GM21360 (cell line): ENCODE measurements around the gene GLG1.
"Not testable (repeated sequence)": the region's sequence is repeated elsewhere in the genome, so short reads cannot be mapped to it uniquely, and the experiment has no call there.

Experiments
- ATAC-seq: cut with Tn5 transposase; IDR thresholded peaks from one replicate; pipeline ENCODE4 v1.9.1; 2021; ENCODE audit warnings: mild to moderate bottlenecking, moderate library complexity; ENCODE audit not compliant: unreplicated experiment

The GLG1 gene

DNA sequence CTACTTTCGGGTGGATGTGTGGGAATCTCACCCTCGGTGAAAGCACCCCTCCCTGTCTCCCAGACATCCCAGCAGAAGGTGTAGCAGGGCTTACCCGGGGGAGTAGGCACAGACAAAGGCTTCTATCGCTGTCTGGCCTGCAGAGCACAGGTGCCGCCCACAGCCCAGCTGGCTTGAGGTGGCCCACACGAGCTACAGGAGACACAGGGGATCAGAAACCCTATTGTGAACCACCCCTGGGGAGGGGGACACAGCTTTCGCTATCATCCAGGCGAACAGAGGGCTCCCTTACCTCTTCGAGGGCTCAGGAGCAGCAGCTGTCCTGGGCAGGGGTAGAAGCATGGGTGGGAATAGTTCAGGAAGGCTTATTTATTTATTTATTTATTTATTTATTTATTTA is 193.4 kb downstream of the GLG1 start:
- ATAC-seq = not testable (repeated sequence)

DNA sequence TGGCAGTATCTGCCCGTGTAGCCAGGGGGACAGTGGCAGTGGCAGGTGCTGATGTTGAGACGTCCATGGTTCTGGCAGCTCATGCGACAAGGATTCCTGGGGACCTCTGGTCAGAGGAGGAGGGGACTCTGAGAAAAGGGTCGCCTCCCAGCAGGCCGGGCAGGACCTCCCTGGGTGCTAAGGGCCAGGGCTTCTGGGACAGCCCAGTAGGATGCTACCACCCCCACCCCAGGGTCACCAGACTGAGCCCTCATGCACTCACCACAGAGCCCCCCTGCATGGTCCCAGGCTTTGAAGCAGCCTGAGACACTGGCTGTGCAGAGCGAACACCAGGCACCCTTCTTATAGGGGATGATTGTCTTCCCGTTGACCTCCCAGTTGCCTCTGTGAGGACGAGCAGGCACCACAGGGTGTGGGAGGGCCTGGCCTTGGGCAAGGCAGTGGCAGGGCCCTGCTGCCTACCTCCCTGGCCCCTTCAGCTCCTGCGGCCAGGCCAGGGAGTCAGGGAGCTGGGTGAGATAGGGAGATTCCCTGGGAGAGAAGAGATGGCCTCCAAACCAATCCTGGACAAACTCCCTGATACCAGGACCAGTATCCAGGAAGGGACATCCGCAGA is 194.0 kb downstream of the GLG1 start:
- ATAC-seq = not testable (repeated sequence)

DNA sequence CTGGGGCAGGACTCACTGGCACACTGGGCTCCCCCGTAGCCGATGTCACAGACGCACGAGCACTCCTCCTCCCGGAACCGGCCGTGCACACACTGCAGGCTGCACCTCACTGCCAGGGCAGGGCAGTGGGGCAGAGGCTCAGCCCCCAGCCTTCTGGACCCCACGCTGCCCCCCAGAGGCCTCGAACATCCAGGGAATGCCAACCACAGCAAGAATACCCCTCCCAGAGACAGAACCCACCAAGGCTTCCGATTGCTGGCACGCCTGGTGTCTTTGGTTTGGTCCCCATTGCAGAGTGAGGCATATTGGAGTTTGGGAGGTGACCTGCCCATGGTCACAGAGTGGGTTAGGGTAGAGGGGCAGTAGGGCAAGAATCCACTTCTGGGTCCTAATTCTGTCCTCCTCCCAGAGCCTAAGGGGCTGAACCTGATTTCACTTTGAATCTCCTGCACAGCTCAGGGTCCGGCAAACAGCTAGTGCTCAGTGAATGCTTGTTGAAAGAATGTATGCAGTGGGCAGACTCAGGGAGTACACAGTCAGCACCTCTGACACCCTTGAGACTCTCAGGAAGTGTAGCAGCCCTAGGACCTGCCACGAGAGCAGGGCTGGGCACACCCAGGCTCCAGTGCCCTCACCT is 194.7 kb downstream of the GLG1 start:
- ATAC-seq = not testable (repeated sequence)

DNA sequence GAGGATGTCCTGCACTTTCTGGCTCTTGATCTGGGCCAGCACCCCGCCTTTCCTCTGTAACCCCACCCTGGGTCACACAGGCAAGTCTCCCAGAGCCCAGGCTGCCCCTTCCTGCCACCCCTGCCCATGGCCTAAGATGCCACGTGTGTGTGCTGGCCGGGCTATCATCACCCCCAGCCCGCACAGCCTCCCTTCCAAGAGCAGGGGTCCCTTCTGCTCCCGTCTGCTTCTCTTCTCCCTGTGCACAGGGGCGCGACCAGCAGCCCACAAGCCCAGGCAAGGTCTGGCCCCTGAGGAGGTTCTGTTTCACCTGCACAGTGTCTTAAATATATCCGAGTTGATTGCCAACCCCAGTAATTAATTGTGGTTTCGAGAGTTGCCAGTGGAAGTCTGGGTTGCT is 195.9 kb downstream of the GLG1 start:
- not testable (repeated sequence) for ATAC-seq

DNA sequence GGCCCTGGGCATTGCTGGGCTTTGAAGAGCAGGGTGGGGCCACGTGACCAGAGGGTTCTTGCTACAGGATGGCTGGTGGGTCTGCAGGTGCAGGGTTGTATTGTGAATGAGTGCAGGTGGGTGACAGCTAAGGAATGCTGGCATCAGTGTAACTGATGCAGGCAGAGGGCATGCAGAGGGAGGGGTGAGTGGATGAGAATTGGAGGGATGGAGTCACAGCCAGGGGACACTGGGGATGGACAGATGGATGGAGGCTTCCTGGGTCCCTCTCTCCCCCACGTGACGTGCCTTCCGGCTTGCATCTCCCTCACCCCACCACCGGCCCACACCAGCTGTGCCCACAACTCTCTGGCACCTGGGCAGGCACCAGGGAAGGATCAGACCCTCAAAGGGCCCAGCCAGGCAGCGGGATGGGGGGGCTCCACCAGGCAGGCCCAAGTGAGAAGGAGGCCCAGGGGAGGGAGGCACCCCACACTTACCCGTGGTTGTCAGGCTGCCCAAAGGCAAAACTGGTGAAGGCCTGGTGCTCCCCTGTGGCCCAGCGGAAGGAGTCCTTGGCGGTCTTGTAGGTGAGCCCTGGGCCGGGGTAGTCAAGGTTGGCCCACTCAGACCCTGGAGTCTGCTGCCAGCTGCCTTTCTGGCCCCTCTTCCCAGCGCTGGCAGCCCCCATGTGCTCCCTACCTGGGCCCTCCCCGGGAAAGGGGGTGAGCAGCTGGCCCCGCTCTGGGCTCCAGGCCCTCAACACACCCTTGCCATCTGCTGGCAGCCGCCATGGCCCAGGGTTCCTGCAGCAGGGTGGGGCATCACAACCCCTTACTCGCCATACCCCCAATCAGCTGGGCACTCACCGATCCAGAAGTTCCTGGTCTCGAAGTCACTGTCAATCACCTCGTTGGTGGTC is 196.6 kb downstream of the GLG1 start:
- not testable (repeated sequence) for ATAC-seq

DNA sequence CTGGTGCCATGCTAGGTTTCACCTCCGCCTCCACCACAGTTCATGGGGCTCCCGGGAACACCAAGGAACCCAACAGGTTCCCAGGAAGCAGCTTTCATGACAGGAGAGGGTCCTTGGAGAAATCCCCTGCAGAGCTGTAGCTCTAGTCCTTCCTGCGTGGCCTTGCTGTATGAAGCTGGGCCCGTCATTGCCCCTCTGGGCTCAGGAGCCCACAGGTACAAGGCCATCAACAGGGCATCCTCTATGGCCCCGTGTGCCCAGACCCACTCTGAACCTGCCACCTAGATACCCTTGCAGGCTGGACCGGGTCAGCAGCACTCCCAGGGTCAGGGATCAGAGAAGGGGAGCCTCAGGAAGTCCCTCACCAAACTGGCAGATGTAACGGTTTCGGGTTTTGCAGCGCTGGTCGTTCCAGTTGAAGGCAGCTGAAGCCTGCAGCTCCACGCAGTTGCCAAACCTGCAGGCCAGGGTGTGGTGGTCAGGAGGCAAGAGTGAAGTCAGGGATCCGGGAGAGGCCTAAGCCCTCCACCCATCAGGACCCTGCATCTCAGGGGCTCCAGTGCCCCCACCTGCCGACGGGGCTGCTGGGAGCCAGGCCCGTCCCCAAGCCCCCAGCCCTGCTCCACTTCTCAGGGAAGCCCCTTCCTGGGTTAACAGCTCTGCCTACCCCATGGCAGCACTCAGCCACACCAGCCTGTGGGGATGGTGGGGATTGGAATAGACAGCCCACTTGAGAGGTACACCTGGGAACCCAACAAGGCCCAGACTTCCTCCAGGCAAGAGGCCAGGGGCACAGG is 197.5 kb downstream of the GLG1 start:
- ATAC-seq = not testable (repeated sequence)

DNA sequence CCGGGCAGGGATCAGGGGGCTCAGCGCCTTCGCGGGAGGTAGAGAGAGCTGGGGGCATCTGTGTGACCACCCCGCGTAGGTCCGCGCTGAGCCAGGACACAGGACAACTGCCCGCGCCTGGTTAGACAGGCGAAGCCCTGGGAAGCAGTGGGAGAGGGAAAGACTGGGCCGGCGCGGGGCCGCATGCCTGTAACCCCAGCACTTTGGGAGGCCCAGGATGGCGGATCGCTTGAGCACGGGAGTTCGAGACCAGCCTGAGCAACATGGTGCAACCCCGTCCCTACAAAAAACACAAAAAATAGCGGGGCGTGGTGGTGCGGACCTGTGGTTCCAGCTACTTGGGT is 199.6 kb downstream of the GLG1 start:
- ATAC-seq = not testable (repeated sequence)

DNA sequence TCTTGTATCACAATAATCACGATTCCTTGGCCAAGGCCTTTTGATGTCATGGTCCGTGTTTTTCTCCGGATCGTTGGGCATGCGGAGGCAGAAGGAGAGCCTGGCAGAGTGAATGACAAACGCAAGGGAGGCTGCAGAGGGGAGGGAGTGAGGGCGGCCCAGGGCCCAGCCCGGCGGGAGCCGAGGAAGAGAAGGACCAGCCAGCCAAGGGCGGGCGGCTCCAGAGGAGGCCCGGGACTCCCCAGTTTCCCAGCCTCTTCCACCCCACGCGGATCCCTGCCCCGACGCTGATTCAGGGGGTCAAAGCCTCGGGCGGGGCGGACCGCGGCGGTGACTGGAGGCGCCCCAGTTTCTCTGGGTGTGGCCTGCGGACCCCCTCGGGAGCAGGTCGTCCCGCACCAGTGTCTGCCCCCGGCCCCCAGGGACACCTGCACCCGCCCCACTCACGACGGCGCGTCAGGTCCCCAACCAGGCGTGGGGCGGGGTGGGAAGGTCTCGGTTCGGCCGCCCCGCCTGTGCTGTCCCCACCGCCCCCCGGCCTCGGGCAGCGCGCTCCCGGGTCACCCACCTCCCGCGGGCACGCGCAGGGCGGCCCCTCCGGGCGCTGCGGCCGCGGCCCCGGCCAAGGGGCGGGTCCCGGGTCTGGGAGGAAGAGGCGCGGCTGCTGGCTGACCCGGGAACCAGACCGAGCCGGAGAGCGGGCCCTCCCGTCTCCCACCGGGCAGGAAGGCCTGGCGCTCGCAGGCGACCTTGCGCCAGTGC is 200.1 kb downstream of the GLG1 start:
- ATAC-seq = not testable (repeated sequence)

DNA sequence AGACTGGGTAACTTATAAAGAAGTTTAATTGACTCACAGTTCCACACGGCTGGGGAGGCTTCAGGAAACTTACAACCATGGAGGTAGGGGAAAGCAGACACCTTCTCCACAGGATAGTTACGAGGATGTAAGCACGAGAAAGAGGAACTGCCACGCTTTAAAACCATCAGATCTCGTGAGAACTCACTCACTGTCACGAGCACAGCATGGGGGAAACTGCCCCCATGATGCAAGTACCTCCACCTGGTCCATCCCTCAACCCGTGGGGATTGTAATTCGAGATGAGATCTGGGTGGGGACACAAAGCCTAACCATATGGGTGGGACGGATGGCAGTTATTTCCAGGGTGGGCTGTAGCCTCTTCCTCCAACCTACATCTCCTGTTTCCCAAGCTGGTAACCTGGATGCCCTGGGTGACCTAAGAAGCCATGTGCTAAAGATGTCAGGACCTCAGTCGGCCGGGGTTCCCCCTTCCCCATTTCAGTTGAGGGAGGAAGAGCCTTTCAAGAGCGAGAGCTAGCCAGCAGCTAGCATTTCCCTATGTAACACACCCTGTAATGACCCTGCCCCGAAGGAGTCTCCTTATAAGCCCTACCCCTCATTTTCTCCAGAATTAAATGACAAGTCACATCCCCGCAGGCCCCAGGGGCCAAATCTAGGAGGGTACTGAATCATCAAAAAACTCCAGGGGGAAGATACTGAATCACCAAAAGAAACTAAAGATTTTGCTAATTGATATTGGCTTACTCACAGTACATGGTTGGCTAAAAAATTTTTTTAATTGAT is 202.6 kb downstream of the GLG1 start:
- not testable (repeated sequence) for ATAC-seq

DNA sequence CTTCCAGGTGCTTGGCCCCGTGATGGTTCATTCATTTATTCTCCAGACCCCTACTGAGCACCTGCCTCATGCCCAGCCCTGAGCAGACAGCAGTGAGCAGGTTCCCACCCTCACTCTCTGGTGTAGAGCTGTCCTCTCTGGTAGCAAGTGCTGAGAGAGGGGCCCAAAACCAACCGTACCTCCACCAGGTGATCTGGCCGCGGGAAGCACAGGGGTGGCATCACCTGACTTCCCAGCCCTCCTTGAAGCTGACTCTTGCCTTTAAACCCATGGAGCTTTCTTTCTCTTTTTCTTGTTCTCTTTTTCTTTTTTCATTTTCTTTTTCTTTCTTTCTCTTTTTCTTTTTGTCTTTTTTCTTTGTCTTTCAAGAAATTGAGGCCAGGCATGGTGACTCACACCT is 206.7 kb downstream of the GLG1 start:
- ATAC-seq = not testable (repeated sequence)

DNA sequence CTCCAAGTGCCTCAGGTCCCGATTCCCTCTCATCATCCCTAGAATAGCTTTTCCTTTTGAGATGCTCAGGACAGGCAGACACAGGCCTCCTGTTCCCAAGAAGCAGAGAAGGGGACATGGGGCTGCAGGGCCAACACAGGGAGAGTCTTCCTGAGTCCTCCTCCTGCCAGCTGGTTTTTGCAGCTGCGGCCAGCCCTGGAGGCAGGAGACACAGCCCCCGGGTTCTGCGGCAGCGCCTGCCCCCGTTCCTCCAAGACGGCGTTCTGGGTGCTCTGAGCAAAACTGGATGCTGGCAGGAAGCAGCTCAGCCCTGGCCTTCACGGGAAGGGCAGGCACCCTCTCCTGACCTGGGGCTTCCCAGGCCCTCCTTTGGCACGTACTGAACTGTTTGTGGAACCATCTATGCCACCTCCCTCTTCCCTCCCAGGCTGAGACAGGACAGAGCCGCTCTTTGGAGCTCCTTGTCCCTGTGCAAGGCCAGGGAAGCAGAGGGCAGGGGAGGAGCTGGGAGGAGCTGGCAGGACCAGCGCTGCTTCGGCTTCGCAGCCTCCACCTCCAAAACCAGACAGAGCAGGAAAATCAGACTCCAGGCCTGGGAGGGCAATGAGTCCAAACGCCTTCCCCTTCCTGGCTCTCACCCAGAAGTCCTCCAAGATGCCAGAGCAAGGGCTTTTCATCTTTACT is 208.6 kb downstream of the GLG1 start:
- not testable (repeated sequence) for ATAC-seq
